ENCODE measurements around the gene UBR4.
"Not testable (repeated sequence)": the region's sequence is repeated elsewhere in the genome, so short reads cannot be mapped to it uniquely, and the experiment has no call there.

UBR4 gene

GRCh38 chr1:19209990-19210771, at the start of gene UBR4:
TSS of gene UBR4 (minus strand) at chr1:19210266. CDS start at chr1:19210248, 18 bp downstream.
- DNase-seq = peak; percentile 75

- DNase-seq = no peak
These were observed 48.3 kb upstream of the UBR4 start for GRCh38 chr1:19258353-19258752.

GRCh38 chr1:19257178-19257914, 47.3 kb upstream of the UBR4 start:
- no peak for DNase-seq

GRCh38 chr1:19256301-19256700, 46.2 kb upstream of the UBR4 start:
- not testable (repeated sequence) for DNase-seq

GRCh38 chr1:19255288-19255687, 45.2 kb upstream of the UBR4 start:
- no peak for DNase-seq

GRCh38 chr1:19254416-19254815, 44.4 kb upstream of the UBR4 start:
- DNase-seq = no peak

- peak; percentile 66 for DNase-seq
These were observed 41.5 kb upstream of the UBR4 start, which contains the start of the genes EMC1 and MRTO4 for GRCh38 chr1:19251305-19252196. TSS of gene EMC1 (minus strand) at chr1:19251524. CDS start at chr1:19251509, 15 bp downstream. TSS of gene MRTO4 (plus strand) at chr1:19251805. CDS start at chr1:19251836, 31 bp downstream.

- DNase-seq = no peak
These were observed 40.7 kb upstream of the UBR4 start for GRCh38 chr1:19250629-19251304.

- DNase-seq = peak; percentile 5
These were observed 30.8 kb upstream of the UBR4 start for GRCh38 chr1:19240673-19241538.

- DNase-seq = no peak
These were observed 29.8 kb upstream of the UBR4 start for GRCh38 chr1:19239876-19240275.

- DNase-seq = no peak
These were observed 24.2 kb upstream of the UBR4 start for GRCh38 chr1:19234224-19234623.

- DNase-seq = no peak
These were observed 22.4 kb upstream of the UBR4 start for GRCh38 chr1:19232524-19232846.

- DNase-seq = not testable (repeated sequence)
These were observed 21.9 kb upstream of the UBR4 start for GRCh38 chr1:19231736-19232523.

GRCh38 chr1:19229828-19230325, 19.8 kb upstream of the UBR4 start:
- no peak for DNase-seq

- DNase-seq = no peak
These were observed 19.2 kb upstream of the UBR4 start for GRCh38 chr1:19229229-19229628.

GRCh38 chr1:19222979-19223824, 13.1 kb upstream of the UBR4 start:
- no peak for DNase-seq

GRCh38 chr1:19222573-19222972, 12.5 kb upstream of the UBR4 start:
- no peak for DNase-seq

GRCh38 chr1:19220991-19221390, 10.9 kb upstream of the UBR4 start:
- DNase-seq = no peak

- no peak for DNase-seq
These were observed 10.2 kb upstream of the UBR4 start for GRCh38 chr1:19220080-19220846.
